GM23248 (cell line): ENCODE measurements around the gene LRRC43. TPM values are rescaled to one million over a fixed set of nuclear protein-coding genes. Genes with fewer than 3 reads are reported as not detected.

Experiments used
- DNase-seq: peaks from one replicate; pipeline ENCODE4 v3.0.0-alpha.2; 2015
- H2AFZ ChIP-seq: fragments of 200-600 bp; sonication (generic); 2 replicates; pipeline ENCODE4 v1.6.1; 2016; ENCODE audit warnings: antibody characterized with exemption
- H3F3A ChIP-seq: fragments of 200-600 bp; sonication (generic); 2 replicates; pipeline ENCODE4 v1.6.1; 2016; ENCODE audit warnings: mild to moderate bottlenecking, antibody characterized with exemption, mixed run types; ENCODE audit not compliant: insufficient read depth
- H3K27ac ChIP-seq: fragments of 200-600 bp; sonication (generic); 2 replicates; pipeline ENCODE4 v1.5.1; 2016; ENCODE audit warnings: mild to moderate bottlenecking
- H3K27me3 ChIP-seq: fragments of 200-600 bp; sonication (generic); replicated peaks from 2 replicates; pipeline ENCODE4 v1.6.1; 2016; ENCODE audit warnings: mild to moderate bottlenecking; ENCODE audit not compliant: insufficient read depth
- H3K36me3 ChIP-seq: fragments of 200-600 bp; sonication (generic); 2 replicates; pipeline ENCODE4 v1.6.1; 2016; ENCODE audit warnings: low read depth, mild to moderate bottlenecking
- H3K4me1 ChIP-seq: fragments of 200-600 bp; sonication (generic); 2 replicates; pipeline ENCODE4 v1.6.1; 2016; ENCODE audit warnings: mild to moderate bottlenecking; ENCODE audit not compliant: insufficient read depth
- H3K4me2 ChIP-seq: fragments of 200-600 bp; sonication (generic); one replicate; pipeline ENCODE4 v1.6.1; 2016; ENCODE audit warnings: mild to moderate bottlenecking; ENCODE audit not compliant: unreplicated experiment
- H3K4me3 ChIP-seq: fragments of 200-600 bp; sonication (generic); 2 replicates; pipeline ENCODE4 v1.5.1; 2016; ENCODE audit warnings: mild to moderate bottlenecking
- H3K79me2 ChIP-seq: fragments of 200-600 bp; sonication (generic); 2 replicates; pipeline ENCODE4 v1.6.1; 2016; ENCODE audit warnings: mild to moderate bottlenecking; ENCODE audit not compliant: insufficient read depth
- H3K9ac ChIP-seq: fragments of 200-600 bp; sonication (generic); 2 replicates; pipeline ENCODE4 v1.6.1; 2016; ENCODE audit warnings: mild to moderate bottlenecking
- H3K9me2 ChIP-seq: fragments of 200-600 bp; sonication (generic); 2 replicates; pipeline ENCODE4 v1.6.1; 2016; ENCODE audit warnings: mixed run types, mild to moderate bottlenecking, moderate library complexity; ENCODE audit not compliant: insufficient read depth
- H3K9me3 ChIP-seq: fragments of 200-600 bp; sonication (generic); one replicate; pipeline ENCODE4 v1.6.1; 2017; ENCODE audit warnings: low read depth
- H4K20me1 ChIP-seq: fragments of 200-600 bp; sonication (generic); 2 replicates; pipeline ENCODE4 v1.6.0; 2016; ENCODE audit not compliant: insufficient read depth
- EZH2 ChIP-seq: fragments of 200-600 bp; sonication (generic); IDR thresholded peaks from 2 replicates; pipeline ENCODE4 v1.6.1; 2018; ENCODE audit warnings: antibody characterized with exemption, mild to moderate bottlenecking; ENCODE audit not compliant: insufficient read depth, poor library complexity, severe bottlenecking
- EZH2phosphoT487 ChIP-seq: fragments of 200-600 bp; sonication (generic); IDR thresholded peaks from 2 replicates; pipeline ENCODE4 v1.6.1; 2018; ENCODE audit warnings: antibody characterized with exemption, moderate library complexity, mild to moderate bottlenecking, low read depth; ENCODE audit not compliant: insufficient read depth
- WGBS, 2 experiments: methylation state at CpG; one replicate each; pipeline ENCODE4 v1.1.6; 2015 to 2017; ENCODE audit warnings: low lambda C conversion rate in 2 of 2, low coverage in 1 of 2; ENCODE audit errors: missing lambda C conversion rate in 2 of 2; 5-methylcytosine and 5-hydroxymethylcytosine counted together
- in situ Hi-C: fragments of 300-500 bp; cut with MboI; formaldehyde crosslinking; loops from 2 replicates; pipeline ENCODE4 v1.15.0; 2020
- polyA plus RNA-seq: library from polyadenylated mRNA; unstranded; fragments of >200 nt; fragmentation: Nextera tagmentation; extraction: Ambion mirVana; gene quantifications from 2 replicates; pipeline ENCODE4 v1.2.1, GENCODE V29; 2016
- total RNA-seq: library from RNA; depleted of rRNA; stranded (reverse); fragments of >200 nt; shearing (Covaris generic); gene quantifications from 2 replicates; pipeline ENCODE4 v1.2.3, GENCODE V29; 2014

Gene LRRC43
- total and polyA plus RNA-seq, 2 experiments from 2014 or later: 1.9 to 6.4 TPM

DNA sequence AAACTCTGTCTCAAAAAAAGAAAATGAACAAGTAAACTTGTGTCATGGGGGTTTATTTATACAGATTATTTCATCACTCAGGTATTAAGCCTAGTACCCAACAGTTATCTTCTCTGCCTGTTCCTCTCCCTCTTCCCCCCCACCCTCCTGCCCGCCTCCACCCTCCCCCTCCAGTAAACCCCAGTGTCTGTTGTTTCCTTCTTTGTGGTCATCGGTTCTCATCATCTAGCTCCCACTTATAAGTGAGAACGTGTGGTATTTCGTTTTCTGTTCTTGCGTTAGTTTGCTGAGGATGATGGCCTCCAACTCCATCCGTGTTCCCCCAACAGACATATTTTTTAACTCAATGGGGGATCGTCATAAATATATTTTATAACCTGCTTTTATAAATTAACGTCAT, 21.2 kb upstream of the LRRC43 start:
- Histone ChIP-seq H3K27ac (no peak overlapping the region), H3K4me3 (no peak overlapping the region), H3K36me3 (no peaks in the 10 kb centered on the region), H3K4me1 (no peaks in the 10 kb centered on the region), H3K4me2 (no peak overlapping the region), H4K20me1 (no peaks in the 10 kb centered on the region), H2AFZ (no peak overlapping the region), H3K9ac (no peak overlapping the region), H3F3A (no peaks in the 10 kb centered on the region), H3K79me2 (no peaks in the 10 kb centered on the region), H3K9me2 (no peaks in the 10 kb centered on the region), H3K27me3 (no peaks in the 10 kb centered on the region; the same call in 1 of the 2 replicates), H3K9me3 (no peaks in the 10 kb centered on the region)
- 38 to 42% methylated on average over 8 of the region's 8 CpGs for WGBS, 2 experiments
- no peak for TF ChIP-seq EZH2
- no peak for TF ChIP-seq EZH2phosphoT487
- in situ Hi-C loops: no loop called here
- DNase-seq: no peak

DNA sequence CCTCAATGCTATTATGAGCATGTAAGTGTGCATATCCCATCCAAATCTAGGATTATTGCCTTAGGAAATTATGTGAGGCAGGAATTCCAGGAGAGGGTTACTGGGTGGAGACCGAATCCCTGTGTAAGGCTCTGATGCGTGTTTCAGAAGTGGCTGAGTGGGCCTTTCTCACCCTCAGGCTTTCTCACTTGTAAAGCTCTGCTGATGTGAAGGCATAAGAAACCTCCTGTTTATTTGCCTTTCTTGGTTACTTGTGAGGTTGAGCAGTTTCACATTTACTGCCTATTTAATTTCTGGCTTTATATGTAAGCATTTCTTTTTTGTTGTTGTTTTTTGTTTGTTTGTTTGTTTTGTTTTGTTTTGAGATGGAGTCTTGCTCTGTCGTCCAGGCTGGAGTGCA, 19.9 kb upstream of the LRRC43 start:
- Histone ChIP-seq H3K27ac (no peak overlapping the region), H3K4me2 (no peak overlapping the region), H3K4me3 (no peak overlapping the region), H4K20me1 (no peaks in the 10 kb centered on the region), H3F3A (no peaks in the 10 kb centered on the region), H3K27me3 (no peaks in the 10 kb centered on the region; the same call in 1 of the 2 replicates), H3K79me2 (no peaks in the 10 kb centered on the region), H3K9ac (no peak overlapping the region), H3K36me3 (no peaks in the 10 kb centered on the region), H3K4me1 (no peaks in the 10 kb centered on the region), H3K9me2 (no peaks in the 10 kb centered on the region), H2AFZ (no peak overlapping the region), H3K9me3 (no peaks in the 10 kb centered on the region)
- DNase-seq: no peak
- WGBS, 2 experiments: 66 to 75% methylated on average over 3 of the region's 3 CpGs
- TF ChIP-seq EZH2phosphoT487 (no peak), EZH2 (no peak)
- in situ Hi-C loops: no loop called here

DNA sequence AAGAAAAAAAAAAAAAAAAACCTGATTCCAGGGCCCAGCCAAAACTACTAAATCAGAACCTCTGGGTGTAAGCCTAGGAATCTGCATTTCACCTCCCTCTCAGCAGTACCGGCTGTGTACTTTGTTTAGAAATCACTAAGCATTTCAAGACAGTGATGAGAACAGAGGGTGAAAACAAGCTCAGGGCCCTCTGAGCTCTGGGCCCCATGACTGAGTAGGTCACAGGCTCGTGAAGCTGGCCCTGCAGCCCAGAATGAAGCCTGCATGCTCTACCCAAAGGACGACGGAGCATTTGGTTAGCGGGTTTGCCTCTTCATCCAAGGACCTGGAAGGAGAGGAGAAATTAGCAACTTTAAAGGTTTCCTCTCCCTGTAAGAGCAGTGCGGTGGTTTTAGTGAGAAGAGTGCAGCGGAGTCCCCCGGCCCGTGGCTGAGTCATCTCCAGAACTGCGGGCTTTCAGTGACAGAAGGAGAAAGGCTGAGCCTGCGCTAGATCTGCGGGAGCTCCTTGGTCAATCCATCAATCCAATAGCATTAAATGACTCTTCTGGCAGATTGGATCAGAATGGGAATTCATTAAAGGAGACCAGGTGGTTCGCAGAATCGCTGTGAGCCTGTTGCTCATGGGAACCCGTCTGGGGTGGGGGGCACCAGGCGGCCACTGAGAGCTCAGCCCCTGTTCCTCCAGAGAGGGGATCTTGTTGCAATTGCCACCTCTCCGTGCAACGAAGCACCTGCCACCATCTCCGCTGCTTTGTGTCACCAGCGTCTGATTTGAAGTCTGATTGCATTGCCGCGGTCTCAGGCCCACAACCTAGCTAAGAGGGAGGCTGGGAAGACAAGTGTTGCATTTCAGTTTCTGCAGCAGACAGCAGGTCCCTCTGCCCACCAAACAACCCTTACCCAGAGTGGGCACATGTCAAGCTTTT, 16.2 kb upstream of the LRRC43 start:
- no peaks in the 10 kb centered on the region; the same call in 1 of the 2 replicates for H3K27me3 ChIP-seq
- 68 to 76% methylated on average over 21 to 22 of the region's 22 CpGs for WGBS, 2 experiments
- no peaks in the 10 kb centered on the region for H3K36me3 ChIP-seq
- H3K9ac ChIP-seq: no peak overlapping the region
- no peaks in the 10 kb centered on the region for H4K20me1 ChIP-seq
- no peak overlapping the region for H3K4me2 ChIP-seq
- H3K9me2 ChIP-seq: no peaks in the 10 kb centered on the region
- H3K4me1 ChIP-seq: no peaks in the 10 kb centered on the region
- no peak overlapping the region for H2AFZ ChIP-seq
- no peak for DNase-seq
- H3F3A ChIP-seq: no peaks in the 10 kb centered on the region
- H3K4me3 ChIP-seq: no peak overlapping the region
- in situ Hi-C loops: no loop called here
- no peaks in the 10 kb centered on the region for H3K79me2 ChIP-seq
- H3K9me3 ChIP-seq: no peaks in the 10 kb centered on the region
- TF ChIP-seq EZH2phosphoT487 (no peak), EZH2 (no peak)
- H3K27ac ChIP-seq: no peak overlapping the region

DNA sequence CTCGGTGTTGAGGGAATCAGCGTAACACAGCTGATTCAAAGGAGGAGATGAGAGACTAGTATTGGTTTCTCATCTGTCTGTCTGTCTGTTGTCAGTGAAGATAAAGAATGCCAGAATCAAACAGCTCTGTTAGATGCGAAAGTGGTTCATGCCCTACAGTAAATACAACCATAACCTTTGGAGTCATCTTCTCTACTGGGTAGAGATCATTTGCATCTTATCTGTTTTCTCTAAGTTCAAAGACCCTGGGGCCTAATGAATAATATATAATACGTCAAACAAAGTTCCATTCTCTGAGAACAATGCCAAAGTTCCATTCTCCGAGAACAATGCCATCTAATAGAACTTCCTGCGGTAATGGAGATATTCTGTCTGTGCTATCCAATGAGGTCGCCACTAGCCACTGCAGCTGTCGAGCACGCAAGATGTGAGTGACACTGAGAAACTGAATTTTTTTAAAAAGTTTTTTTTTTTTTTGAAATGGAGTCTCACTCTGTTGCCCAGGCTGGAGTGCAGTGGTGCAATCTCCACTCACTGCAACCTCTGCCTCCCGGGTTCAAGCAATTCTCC, 15.5 kb upstream of the LRRC43 start:
- no peak overlapping the region for H3K4me3 ChIP-seq
- H2AFZ ChIP-seq: no peak overlapping the region
- H3K4me1 ChIP-seq: no peaks in the 10 kb centered on the region
- 72 to 76% methylated on average over 10 of the region's 10 CpGs for WGBS, 2 experiments
- H3K79me2 ChIP-seq: no peaks in the 10 kb centered on the region
- H3F3A ChIP-seq: no peaks in the 10 kb centered on the region
- no peaks in the 10 kb centered on the region for H3K9me2 ChIP-seq
- H3K27ac ChIP-seq: no peak overlapping the region
- no peaks in the 10 kb centered on the region for H3K36me3 ChIP-seq
- no peak overlapping the region for H3K4me2 ChIP-seq
- in situ Hi-C loops: no loop called here
- no peaks in the 10 kb centered on the region; the same call in 1 of the 2 replicates for H3K27me3 ChIP-seq
- H3K9me3 ChIP-seq: no peaks in the 10 kb centered on the region
- no peaks in the 10 kb centered on the region for H4K20me1 ChIP-seq
- TF ChIP-seq EZH2phosphoT487 (no peak), EZH2 (no peak)
- H3K9ac ChIP-seq: no peak overlapping the region
- DNase-seq: no peak
